ENCODE measurements around the gene CATSPERZ.

The CATSPERZ gene

DNA sequence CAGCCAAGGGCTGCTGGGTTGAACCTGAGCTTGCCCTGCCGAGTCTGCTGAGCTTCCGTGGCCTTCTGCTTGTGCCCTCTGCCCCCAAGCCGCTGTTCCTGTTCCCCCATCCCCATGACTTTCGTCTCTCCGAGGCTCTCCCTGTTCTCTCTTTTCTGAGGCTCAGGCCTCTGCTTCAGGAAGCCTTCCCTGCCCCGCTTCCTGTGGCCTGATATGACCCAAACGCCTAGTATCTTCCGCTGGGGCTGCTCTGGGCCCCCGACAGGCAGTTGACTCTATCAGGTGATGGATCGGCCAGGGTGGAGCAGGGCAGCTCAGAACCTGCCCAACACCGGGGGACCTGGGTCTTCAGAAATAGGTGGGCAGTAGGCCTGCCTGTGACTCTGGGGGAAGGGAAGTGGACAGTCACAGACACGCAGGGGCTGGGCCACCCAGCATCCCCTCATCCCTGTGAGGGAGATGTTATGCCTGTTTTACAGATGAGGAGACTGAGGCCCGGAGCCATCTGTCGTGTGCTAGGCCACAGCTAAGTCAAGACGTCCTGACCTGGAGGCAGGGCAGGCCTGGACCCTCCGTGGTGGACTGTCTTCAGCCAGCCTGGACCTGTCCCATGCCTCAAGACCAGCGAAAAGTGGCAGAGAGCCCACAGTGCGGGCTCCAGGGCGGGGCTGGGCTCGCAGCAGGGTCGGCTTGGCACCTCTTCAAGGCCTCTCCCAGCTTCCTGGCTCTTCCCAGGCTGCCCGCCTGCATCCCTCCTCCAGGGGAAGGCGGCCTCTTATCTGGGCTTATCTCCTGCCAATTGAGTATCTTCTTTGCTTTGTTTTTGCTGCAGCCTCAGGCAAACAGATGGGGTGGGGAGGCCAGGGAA is 31.9 kb upstream of the CATSPERZ start:
- TF ChIP-seq LEF1 (IDR thresholded peaks at IDR 0.05; ENCODE audit: borderline replicate concordance) (no peak), HDGF (IDR thresholded peaks at IDR 0.05; ENCODE audit: borderline replicate concordance) (no peak), FOXM1 (IDR thresholded peaks at IDR 0.05; ENCODE audit: borderline replicate concordance) (no peak)
- ChIA-PET CTCF (interaction anchor here (0.8 to 1.7 kb wide), 5 partner anchors 16 to 87 kb away, joined by 3 to 8 read pairs (median 4); partner anchors contain the start of genes FERMT3, PLCB3, PRDX5 and TRMT112), POLR2A (interaction anchor here (0.8 to 5.6 kb wide), 11 partner anchors 14 to 84 kb away, joined by 3 to 81 read pairs (median 4); partner anchors contain the start of genes BAD, CATSPERZ, ESRRA and FERMT3)
- no peak for DNase-seq (ENCODE audit: extremely low spot score)

DNA sequence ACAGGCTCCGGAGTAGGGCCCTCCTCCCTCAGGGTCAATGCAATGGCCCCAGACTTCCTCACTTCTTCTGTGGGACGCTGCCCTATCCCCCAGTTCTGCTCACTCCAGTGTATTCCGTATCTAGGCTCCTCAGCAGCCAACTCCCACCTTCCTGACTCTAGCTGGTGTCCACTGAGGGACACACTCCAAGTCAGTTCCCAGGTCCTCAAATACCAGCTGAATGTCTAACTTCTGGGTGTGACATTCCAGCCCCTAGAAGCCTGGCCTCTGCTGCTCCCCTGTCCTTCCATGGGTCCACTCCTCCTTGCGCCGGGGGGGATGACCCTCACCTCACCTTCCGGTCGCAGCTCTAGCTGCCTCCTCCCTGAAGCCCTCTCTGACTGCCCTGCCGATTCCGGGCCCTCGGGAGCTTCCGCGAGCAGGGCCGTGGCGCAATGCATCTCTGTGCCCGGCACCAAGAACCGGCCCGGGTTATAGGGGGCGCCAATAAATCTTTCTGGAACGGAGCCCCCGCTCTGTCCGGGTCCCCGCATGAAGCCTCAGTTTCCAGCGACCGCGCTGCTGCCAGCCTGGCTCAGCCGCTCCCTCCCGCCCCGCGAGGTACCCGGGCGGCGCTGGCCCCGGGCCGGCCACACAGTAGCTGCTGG is 31.1 kb upstream of the CATSPERZ start:
- DNase-seq (ENCODE audit: extremely low spot score) = no peak
- TF ChIP-seq CTBP1 (IDR thresholded peaks at IDR 0.05; ENCODE audit: borderline replicate concordance) = no peak
- no peak for TF ChIP-seq ZNF384 (IDR thresholded peaks at IDR 0.05)
- no peak for TF ChIP-seq BHLHE40 (IDR thresholded peaks at IDR 0.05; ENCODE audit: borderline replicate concordance)
- TF ChIP-seq, protein P1, sequence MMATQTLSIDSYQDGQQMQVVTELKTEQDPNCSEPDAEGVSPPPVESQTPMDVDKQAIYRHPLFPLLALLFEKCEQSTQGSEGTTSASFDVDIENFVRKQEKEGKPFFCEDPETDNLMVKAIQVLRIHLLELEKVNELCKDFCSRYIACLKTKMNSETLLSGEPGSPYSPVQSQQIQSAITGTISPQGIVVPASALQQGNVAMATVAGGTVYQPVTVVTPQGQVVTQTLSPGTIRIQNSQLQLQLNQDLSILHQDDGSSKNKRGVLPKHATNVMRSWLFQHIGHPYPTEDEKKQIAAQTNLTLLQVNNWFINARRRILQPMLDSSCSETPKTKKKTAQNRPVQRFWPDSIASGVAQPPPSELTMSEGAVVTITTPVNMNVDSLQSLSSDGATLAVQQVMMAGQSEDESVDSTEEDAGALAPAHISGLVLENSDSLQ (IDR thresholded peaks at IDR 0.05) = no peak
- TF ChIP-seq ARNT (IDR thresholded peaks at IDR 0.05) = no peak
- TF ChIP-seq L3MBTL2 (conservative IDR thresholded peaks at IDR 0.05) = no peak
- TF ChIP-seq FOXK2 (IDR thresholded peaks at IDR 0.05) = no peak
- TF ChIP-seq FOXA1 (IDR thresholded peaks at IDR 0.05) = no peak
- no peak for TF ChIP-seq ELF4 (IDR thresholded peaks at IDR 0.05)
- CTCF ChIA-PET = interaction anchor here (0.8 to 3.8 kb wide), 5 partner anchors 17 to 86 kb away, joined by 3 to 66 read pairs (median 5); partner anchors contain the start of genes CATSPERZ, ESRRA, FERMT3 and PLCB3
- POLR2A ChIA-PET = interaction anchor here (0.8 to 5.6 kb wide), 12 partner anchors 11 to 104 kb away, joined by 3 to 81 read pairs (median 8); partner anchors contain the start of genes BAD, CATSPERZ, ESRRA and FERMT3

DNA sequence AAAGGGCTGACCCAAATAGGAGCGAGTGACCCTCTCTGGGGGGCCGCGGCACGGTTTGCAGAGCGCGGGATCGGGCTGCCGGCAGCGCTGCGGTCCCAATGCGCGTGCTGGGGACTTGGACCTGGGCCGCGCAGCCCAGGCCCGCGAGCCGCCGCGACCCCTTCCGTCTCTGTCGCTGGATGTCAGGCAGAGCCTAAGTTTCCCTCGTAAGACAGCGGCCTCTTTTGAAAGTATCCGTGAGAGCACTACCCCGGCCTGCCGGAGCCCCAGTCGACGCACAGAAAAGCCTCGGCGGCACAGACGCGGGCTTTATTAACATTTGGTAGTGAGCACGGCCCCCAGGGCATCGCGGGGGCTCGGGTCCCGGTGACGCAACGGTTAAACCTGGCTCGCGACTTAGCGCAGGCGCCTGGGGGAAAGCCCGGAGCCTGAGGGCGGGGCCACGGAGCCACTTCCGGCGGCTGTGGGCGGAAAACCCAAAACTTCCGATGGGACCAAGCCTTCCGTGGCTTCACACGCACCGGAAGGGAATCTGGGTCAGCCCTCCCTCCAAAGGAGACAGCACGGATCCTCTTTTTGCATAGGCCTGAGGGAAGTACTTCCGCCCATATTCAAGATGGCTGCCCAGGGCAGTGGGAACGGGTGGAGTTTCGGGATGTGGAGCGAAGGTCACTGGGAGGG is 30.5 kb upstream of the CATSPERZ start:
- peak; percentile 92 for DNase-seq (ENCODE audit: extremely low spot score)
- ChIA-PET CTCF (interaction anchor here (1.2 to 3.8 kb wide), 3 partner anchors 18 to 63 kb away, joined by 3 to 66 read pairs (median 8); partner anchors contain the start of genes CATSPERZ, ESRRA, FERMT3 and PLCB3), POLR2A (interaction anchor here (0.6 to 5.6 kb wide), 15 partner anchors 11 to 104 kb away, joined by 3 to 81 read pairs (median 13); partner anchors contain the start of genes BAD, CATSPERZ, DNAJC4 and ESRRA)
- peak; percentile 98 for TF ChIP-seq ELF4 (IDR thresholded peaks at IDR 0.05)
- peak; percentile 58 for TF ChIP-seq L3MBTL2 (conservative IDR thresholded peaks at IDR 0.05)
- TF ChIP-seq FOXM1 (IDR thresholded peaks at IDR 0.05; ENCODE audit: borderline replicate concordance) = peak; percentile 42; the same call in 1 of the 2 replicates
- TF ChIP-seq HDGF (IDR thresholded peaks at IDR 0.05; ENCODE audit: borderline replicate concordance) = no peak

DNA sequence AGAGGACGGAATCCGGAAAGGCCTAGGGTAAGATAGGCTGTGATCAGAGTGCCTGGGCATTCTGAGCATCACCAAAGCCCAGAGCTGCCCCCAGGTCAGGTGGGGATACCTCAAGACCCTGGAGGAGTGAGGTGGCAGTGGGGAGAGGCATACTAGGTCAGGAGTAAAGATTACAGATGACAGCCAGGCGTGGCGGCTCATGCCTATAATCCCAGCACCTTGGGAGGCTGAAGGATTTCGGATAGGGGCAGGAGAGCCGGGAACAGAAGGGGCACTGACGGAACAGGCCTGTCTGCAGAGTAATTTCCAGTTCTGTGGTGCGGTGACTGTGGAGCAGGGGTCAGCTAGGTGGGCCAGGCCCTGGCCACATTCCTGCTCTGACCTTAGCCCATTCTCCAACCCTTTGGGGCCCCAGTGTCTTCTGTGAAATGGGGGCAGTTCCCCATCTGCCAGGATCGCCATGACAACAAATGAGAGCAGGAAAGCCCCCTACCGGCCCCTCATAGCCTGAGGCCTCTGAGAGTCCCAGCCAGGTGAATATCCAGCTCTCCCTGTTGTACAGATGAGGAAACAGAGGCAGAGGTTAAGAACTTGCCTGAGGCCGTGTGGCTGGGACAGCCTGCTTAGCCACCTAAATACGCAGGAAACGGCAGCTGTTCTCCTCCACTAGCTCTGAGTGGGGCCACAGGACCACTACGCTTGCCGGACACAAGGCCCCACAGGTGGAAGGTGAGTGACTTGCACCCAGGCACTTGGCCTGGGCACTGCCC is 24.9 kb upstream of the CATSPERZ start:
- CTCF ChIA-PET = interaction anchor here (0.6 to 1.1 kb wide), 2 partner anchors 32 to 80 kb away, joined by 3 to 4 read pairs; no protein-coding TSS in a partner anchor
- POLR2A ChIA-PET = interaction anchor here (0.8 to 1.4 kb wide), 2 partner anchors 12 to 74 kb away, joined by 3 read pairs; no protein-coding TSS in a partner anchor
- no peak for DNase-seq (ENCODE audit: extremely low spot score)
- TF ChIP-seq HDGF (IDR thresholded peaks at IDR 0.05; ENCODE audit: borderline replicate concordance) (no peak), LEF1 (IDR thresholded peaks at IDR 0.05; ENCODE audit: borderline replicate concordance) (no peak), CTBP1 (IDR thresholded peaks at IDR 0.05; ENCODE audit: borderline replicate concordance) (no peak), FOXK2 (IDR thresholded peaks at IDR 0.05) (no peak), ELF4 (IDR thresholded peaks at IDR 0.05) (no peak), TARDBP (IDR thresholded peaks at IDR 0.05) (no peak), NFRKB (IDR thresholded peaks at IDR 0.05) (no peak), BHLHE40 (IDR thresholded peaks at IDR 0.05; ENCODE audit: borderline replicate concordance) (no peak), FOXA1 (IDR thresholded peaks at IDR 0.05) (no peak), SP1 (IDR thresholded peaks at IDR 0.05) (no peak), FOXM1 (IDR thresholded peaks at IDR 0.05; ENCODE audit: borderline replicate concordance) (no peak), L3MBTL2 (conservative IDR thresholded peaks at IDR 0.05) (no peak), SUZ12 (IDR thresholded peaks at IDR 0.05) (no peak), ZNF384 (IDR thresholded peaks at IDR 0.05) (no peak), ARNT (IDR thresholded peaks at IDR 0.05) (no peak)
- TF ChIP-seq, protein P1 (IDR thresholded peaks at IDR 0.05) = no peak

DNA sequence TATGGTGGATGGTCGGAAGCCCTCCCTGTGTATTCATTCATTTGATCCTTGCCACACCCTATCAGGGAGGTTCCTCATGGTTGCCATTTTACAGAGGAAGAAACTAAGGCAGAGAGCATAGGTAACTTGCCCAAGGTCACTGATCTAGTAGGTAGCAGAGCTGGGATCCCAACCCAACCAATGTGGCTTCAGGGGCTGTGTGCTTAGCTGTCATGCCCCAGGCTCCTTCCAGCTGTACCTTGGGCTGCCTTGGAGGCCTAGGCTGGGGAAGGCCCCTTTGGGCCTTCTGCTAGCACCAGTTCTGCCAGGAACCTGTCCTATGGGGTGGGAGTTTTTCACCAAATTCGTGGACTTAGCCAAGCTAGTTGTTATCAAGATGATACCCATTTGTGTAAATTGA is 24.3 kb upstream of the CATSPERZ start:
- no peak for DNase-seq (ENCODE audit: extremely low spot score)
- ChIA-PET CTCF (interaction anchor here (0.6 to 1.1 kb wide), 4 partner anchors 25 to 350 kb away, joined by 3 to 8 read pairs (median 4); no protein-coding TSS in a partner anchor), POLR2A (interaction anchor here (0.8 to 1.6 kb wide), 4 partner anchors 11 to 74 kb away, joined by 3 to 4 read pairs (median 3); partner anchors contain the start of genes PRDX5 and TRMT112)
- TF ChIP-seq LEF1 (IDR thresholded peaks at IDR 0.05; ENCODE audit: borderline replicate concordance) (no peak), NFRKB (IDR thresholded peaks at IDR 0.05) (no peak), FOXM1 (IDR thresholded peaks at IDR 0.05; ENCODE audit: borderline replicate concordance) (no peak), SP1 (IDR thresholded peaks at IDR 0.05) (no peak), ARNT (IDR thresholded peaks at IDR 0.05) (no peak), L3MBTL2 (conservative IDR thresholded peaks at IDR 0.05) (no peak), TARDBP (IDR thresholded peaks at IDR 0.05) (no peak), FOXA1 (IDR thresholded peaks at IDR 0.05) (no peak), ELF4 (IDR thresholded peaks at IDR 0.05) (no peak), HDGF (IDR thresholded peaks at IDR 0.05; ENCODE audit: borderline replicate concordance) (no peak), SUZ12 (IDR thresholded peaks at IDR 0.05) (no peak), CTBP1 (IDR thresholded peaks at IDR 0.05; ENCODE audit: borderline replicate concordance) (no peak), ZNF384 (IDR thresholded peaks at IDR 0.05) (no peak), BHLHE40 (IDR thresholded peaks at IDR 0.05; ENCODE audit: borderline replicate concordance) (no peak), FOXK2 (IDR thresholded peaks at IDR 0.05) (no peak)
- TF ChIP-seq, protein P1 (IDR thresholded peaks at IDR 0.05) = no peak

Measured in HEK293T (cell line).